Astrocyte (in vitro differentiated cells and primary cell): ENCODE data around the gene CYBC1. TPM values are rescaled to one million over a fixed set of nuclear protein-coding genes. Genes with fewer than 3 reads are reported as not detected.

Experiments
- DNase-seq: peaks from one replicate; pipeline ENCODE4 v3.0.0-alpha.2; 2010; ENCODE audit warnings: low read depth
- FAIRE-seq: peaks from 2 replicates; lab custom pipeline; 2011; peaks lifted over from hg19 to GRCh38; lab: Jason Lieb, UNC
- H2AFZ ChIP-seq: 2 replicates; pipeline ENCODE4 v1.6.0; 2012; ENCODE audit warnings: low read depth, low read length, inconsistent platforms
- H3K27ac ChIP-seq: 2 replicates; pipeline ENCODE4 v1.5.1; 2011; ENCODE audit warnings: low read depth, low read length, inconsistent platforms
- H3K27me3 ChIP-seq: 2 replicates; pipeline ENCODE4 v1.6.0; 2011; ENCODE audit warnings: low read length, inconsistent platforms; ENCODE audit not compliant: insufficient read depth
- H3K36me3 ChIP-seq: 2 replicates; pipeline ENCODE4 v1.5.1; 2011; ENCODE audit warnings: low read length, inconsistent platforms; ENCODE audit not compliant: insufficient read depth
- H3K4me1 ChIP-seq: 2 replicates; pipeline ENCODE4 v1.5.1; 2011; ENCODE audit warnings: low read length, inconsistent platforms; ENCODE audit not compliant: insufficient read depth
- H3K4me2 ChIP-seq: 2 replicates; pipeline ENCODE4 v1.6.0; 2012; ENCODE audit warnings: low read length, inconsistent platforms
- H3K4me3 ChIP-seq: 2 replicates; pipeline ENCODE4 v1.5.1; 2011; ENCODE audit warnings: low read depth, mild to moderate bottlenecking, low read length, inconsistent platforms; ENCODE audit not compliant: insufficient read depth
- H3K79me2 ChIP-seq: 2 replicates; pipeline ENCODE4 v1.6.0; 2012; ENCODE audit warnings: mild to moderate bottlenecking, low read length, inconsistent platforms; ENCODE audit not compliant: insufficient read depth
- H3K9ac ChIP-seq: 2 replicates; pipeline ENCODE4 v1.6.0; 2012; ENCODE audit warnings: mild to moderate bottlenecking, low read length, inconsistent platforms
- H3K9me3 ChIP-seq: 2 replicates; pipeline ENCODE4 v1.5.1; 2012; ENCODE audit warnings: low read depth, mild to moderate bottlenecking, low read length, inconsistent platforms; ENCODE audit not compliant: insufficient read depth
- H4K20me1 ChIP-seq: 2 replicates; pipeline ENCODE4 v1.6.0; 2012; ENCODE audit warnings: low read length, inconsistent platforms; ENCODE audit not compliant: insufficient read depth
- H3K27ac Mint-ChIP-seq: one replicate; pipeline ENCODE4 v1.8.0; 2021; ENCODE audit warnings: mild to moderate bottlenecking, mixed read lengths; ENCODE audit not compliant: unreplicated experiment
- H3K27me3 Mint-ChIP-seq: one replicate; pipeline ENCODE4 v1.8.0; 2021; ENCODE audit warnings: low read depth, mixed read lengths; ENCODE audit not compliant: unreplicated experiment
- H3K36me3 Mint-ChIP-seq: one replicate; pipeline ENCODE4 v1.8.0; 2021; ENCODE audit warnings: low read depth, mixed read lengths; ENCODE audit not compliant: unreplicated experiment
- H3K4me1 Mint-ChIP-seq: one replicate; pipeline ENCODE4 v1.8.0; 2021; ENCODE audit warnings: low read depth, mixed read lengths; ENCODE audit not compliant: unreplicated experiment
- H3K4me3 Mint-ChIP-seq: one replicate; pipeline ENCODE4 v1.8.0; 2021; ENCODE audit warnings: mild to moderate bottlenecking, moderate library complexity, mixed read lengths; ENCODE audit not compliant: unreplicated experiment
- H3K9me3 Mint-ChIP-seq: one replicate; pipeline ENCODE4 v1.8.0; 2021; ENCODE audit warnings: mild to moderate bottlenecking, mixed read lengths; ENCODE audit not compliant: unreplicated experiment
- CTCF ChIP-seq: IDR thresholded peaks from 2 replicates; pipeline ENCODE4 v1.5.1; 2011; ENCODE audit warnings: low read depth, mild to moderate bottlenecking, inconsistent platforms, low read length, moderate library complexity; ENCODE audit not compliant: insufficient read depth
- EZH2 ChIP-seq: IDR thresholded peaks from 2 replicates; pipeline ENCODE4 v1.6.1; 2012; ENCODE audit warnings: mild to moderate bottlenecking, low read length, inconsistent platforms; ENCODE audit not compliant: insufficient read depth
- total RNA-seq: library from RNA; stranded (reverse); gene quantifications from 2 replicates; pipeline ENCODE4 v1.2.1, GENCODE V29; 2021

Gene CYBC1
- total RNA-seq, 1 donor from 2014 or later, result 67.3 TPM

GRCh38 chr17:82487910-82488309 lies 37.4 kb upstream of the CYBC1 start:
- no peak overlapping the region for H3K4me3 ChIP-seq
- H3K36me3 ChIP-seq, result peaks cover 14% of the 10 kb centered on the region
- H3K9me3 Mint-ChIP-seq, result no peaks in the 10 kb centered on the region
- H3K4me1 Mint-ChIP-seq, result no peaks in the 10 kb centered on the region
- H3K4me3 Mint-ChIP-seq, result no peak overlapping the region
- H3K4me1 ChIP-seq, result peaks cover 6% of the 10 kb centered on the region
- FAIRE-seq (no peak), DNase-seq (no peak)
- H3K79me2 ChIP-seq, result no peaks in the 10 kb centered on the region
- no peak overlapping the region for H3K27ac Mint-ChIP-seq
- no peaks in the 10 kb centered on the region for H3K27me3 ChIP-seq
- no peak for TF ChIP-seq CTCF
- TF ChIP-seq EZH2, result no peak
- H3K27me3 Mint-ChIP-seq, result peaks cover 3% of the 10 kb centered on the region
- H3K9me3 ChIP-seq, result no peaks in the 10 kb centered on the region
- no peak overlapping the region for H3K4me2 ChIP-seq
- no peak overlapping the region for H3K9ac ChIP-seq
- no peak overlapping the region for H3K27ac ChIP-seq
- H4K20me1 ChIP-seq, result peaks cover under 1% of the 10 kb centered on the region
- H3K36me3 Mint-ChIP-seq, result peaks cover 17% of the 10 kb centered on the region
- H2AFZ ChIP-seq, result no peak overlapping the region

GRCh38 chr17:82486231-82487094 lies 35.9 kb upstream of the CYBC1 start:
- Histone ChIP-seq H3K4me1 (no peaks in the 10 kb centered on the region), H3K9ac (no peak overlapping the region), H4K20me1 (no peaks in the 10 kb centered on the region), H3K36me3 (peaks cover 14% of the 10 kb centered on the region), H3K4me3 (no peak overlapping the region), H3K4me2 (no peak overlapping the region), H2AFZ (no peak overlapping the region), H3K27me3 (no peaks in the 10 kb centered on the region), H3K79me2 (no peaks in the 10 kb centered on the region), H3K9me3 (no peaks in the 10 kb centered on the region), H3K27ac (no peak overlapping the region)
- DNase-seq (no peak), FAIRE-seq (no peak)
- H3K27me3 Mint-ChIP-seq, result peaks cover 3% of the 10 kb centered on the region
- no peak overlapping the region for H3K27ac Mint-ChIP-seq
- H3K4me1 Mint-ChIP-seq, result no peaks in the 10 kb centered on the region
- TF ChIP-seq CTCF, result no peak
- TF ChIP-seq EZH2, result no peak
- H3K36me3 Mint-ChIP-seq, result peaks cover 20% of the 10 kb centered on the region
- H3K9me3 Mint-ChIP-seq, result no peaks in the 10 kb centered on the region
- H3K4me3 Mint-ChIP-seq, result peak overlapping the region; percentile 40

GRCh38 chr17:82483836-82484235 lies 33.3 kb upstream of the CYBC1 start:
- no peak for DNase-seq
- FAIRE-seq, result no peak
- H3K4me1 ChIP-seq, result no peaks in the 10 kb centered on the region
- Mint-ChIP-seq H3K36me3 (peaks cover 15% of the 10 kb centered on the region), H3K27ac (no peak overlapping the region), H3K27me3 (no peaks in the 10 kb centered on the region), H3K4me1 (no peaks in the 10 kb centered on the region), H3K9me3 (no peaks in the 10 kb centered on the region), H3K4me3 (no peak overlapping the region)
- H3K79me2 ChIP-seq, result no peaks in the 10 kb centered on the region
- H4K20me1 ChIP-seq, result no peaks in the 10 kb centered on the region
- H3K9me3 ChIP-seq, result no peaks in the 10 kb centered on the region
- no peaks in the 10 kb centered on the region for H3K27me3 ChIP-seq
- H3K9ac ChIP-seq, result no peak overlapping the region
- peaks cover 14% of the 10 kb centered on the region for H3K36me3 ChIP-seq
- H3K4me2 ChIP-seq, result no peak overlapping the region
- no peak overlapping the region for H3K4me3 ChIP-seq
- no peak overlapping the region for H2AFZ ChIP-seq
- no peak overlapping the region for H3K27ac ChIP-seq
- no peak for TF ChIP-seq EZH2
- no peak for TF ChIP-seq CTCF
